Type B pancreatic cell (in vitro differentiated cells): ENCODE measurements around the gene ZNF836. TPM values are rescaled to one million over a fixed set of nuclear protein-coding genes. Genes with fewer than 3 reads are reported as not detected.

Source experiments
- DNase-seq: peaks from one replicate; pipeline ENCODE4 v3.0.0; 2021; ENCODE audit warnings: mixed read lengths; ENCODE audit not compliant: unreplicated experiment; ENCODE audit errors: extremely low spot score
- H3K27ac Mint-ChIP-seq: 2 replicates; pipeline ENCODE4 v1.8.0; 2021; ENCODE audit warnings: mild to moderate bottlenecking, mixed read lengths
- H3K27me3 Mint-ChIP-seq: 2 replicates; pipeline ENCODE4 v1.8.0; 2021; ENCODE audit warnings: mixed read lengths
- H3K36me3 Mint-ChIP-seq: 2 replicates; pipeline ENCODE4 v1.8.0; 2021; ENCODE audit warnings: mixed read lengths
- H3K4me1 Mint-ChIP-seq: one replicate; pipeline ENCODE4 v1.8.0; 2021; ENCODE audit warnings: mixed read lengths; ENCODE audit not compliant: unreplicated experiment
- H3K4me3 Mint-ChIP-seq: 2 replicates; pipeline ENCODE4 v1.8.0; 2021; ENCODE audit warnings: mild to moderate bottlenecking, mixed read lengths
- H3K9me3 Mint-ChIP-seq: 2 replicates; pipeline ENCODE4 v1.8.0; 2021; ENCODE audit warnings: mixed read lengths
- CTCF ChIP-seq: fragments of 200-600 bp; sonication (generic); conservative IDR thresholded peaks from 2 replicates; pipeline ENCODE4 v1.5.0; 2021; ENCODE audit warnings: antibody characterized with exemption, mild to moderate bottlenecking
- long read RNA-seq: library from polyadenylated mRNA; unstranded; transcript quantifications from one replicate; pipeline ENCODE4 v2.0.0, GENCODE V29; 2020
- total RNA-seq: library from RNA; stranded (reverse); gene quantifications from 2 replicates; pipeline ENCODE4 v1.2.1, GENCODE V29; 2021; ENCODE audit warnings: low replicate concordance

ZNF836 gene
- 21.6 and 21.8 TPM in 2 replicates for total RNA-seq
- long read RNA-seq, partial matches to known transcripts = 5 of 10 reads
- long read RNA-seq, other reads (novel, unspliced or antisense) = 4 of 10 reads

DNA sequence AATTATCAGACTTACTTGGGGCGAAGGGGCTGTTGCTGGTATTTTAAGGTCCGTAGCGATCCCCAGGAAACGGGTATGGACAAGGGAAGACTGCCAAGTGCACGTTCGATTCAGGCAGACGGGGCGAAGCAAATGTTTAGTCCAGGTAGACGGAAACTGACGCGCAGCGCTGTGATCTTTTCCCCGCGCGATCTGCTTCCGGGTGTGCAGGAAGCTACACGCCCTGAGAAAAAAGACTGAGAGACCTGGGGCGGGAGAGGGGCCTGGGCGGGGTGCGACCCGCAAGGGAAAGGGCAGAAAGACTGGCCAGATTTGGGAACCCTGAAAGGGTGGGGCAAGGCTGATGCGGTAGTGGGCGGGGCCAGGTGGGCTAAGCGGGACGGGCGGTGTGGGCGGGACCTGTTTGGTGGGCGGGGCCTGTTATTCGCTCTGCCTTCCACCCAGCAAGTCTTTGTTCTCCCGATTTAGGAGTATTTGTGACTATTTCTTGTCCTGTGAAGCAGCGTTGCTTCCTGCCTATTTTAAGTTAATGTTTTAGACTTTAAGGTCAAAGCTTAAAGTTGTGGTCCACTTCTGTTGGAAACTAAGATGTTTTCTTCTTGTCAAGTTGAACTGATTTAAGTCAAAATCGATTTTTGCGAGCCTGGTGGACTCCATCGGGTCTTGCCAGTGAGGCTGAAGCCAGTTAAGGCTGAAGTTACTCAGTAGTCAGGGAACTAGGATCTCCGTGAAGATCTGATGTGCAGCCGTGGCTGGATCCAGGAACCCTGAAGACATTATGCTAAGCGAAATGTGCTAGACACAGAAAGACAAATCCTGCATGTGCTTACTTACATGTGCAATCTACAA, at the start of gene ZNF836:
Gene ZNF836, minus strand, starts transcription at position 301 of the 849 bp plus-strand sequence. CDS start 3,549 bp downstream, outside the sequence.
- DNase-seq = peak; percentile 87
- peak within 1 kb of the TSS; percentile 96 for H3K27ac Mint-ChIP-seq
- peaks cover 14% of the 10 kb centered on the region for H3K4me1 Mint-ChIP-seq
- no peaks in the 10 kb centered on the region for H3K9me3 Mint-ChIP-seq
- peaks cover 30% of the 10 kb centered on the region for H3K36me3 Mint-ChIP-seq
- peak within 1 kb of the TSS; percentile 98 for H3K4me3 Mint-ChIP-seq
- H3K27me3 Mint-ChIP-seq = no peaks in the 10 kb centered on the region
- no peak for TF ChIP-seq CTCF

- DNase-seq = no peak
- Mint-ChIP-seq H3K9me3 (no peaks in the 10 kb centered on the region), H3K27ac (no peak overlapping the region), H3K36me3 (peaks cover 57% of the 10 kb centered on the region), H3K4me3 (no peak overlapping the region), H3K4me1 (no peaks in the 10 kb centered on the region), H3K27me3 (no peaks in the 10 kb centered on the region)
- TF ChIP-seq CTCF = no peak
Observed at GRCh38 chr19:52221031-52221430, 49.6 kb upstream of the ZNF836 start.

- H3K4me3 Mint-ChIP-seq = no peak overlapping the region
- peaks cover 53% of the 10 kb centered on the region for H3K36me3 Mint-ChIP-seq
- no peak for TF ChIP-seq CTCF
- H3K9me3 Mint-ChIP-seq = no peaks in the 10 kb centered on the region
- no peaks in the 10 kb centered on the region for H3K27me3 Mint-ChIP-seq
- H3K27ac Mint-ChIP-seq = no peak overlapping the region
- no peak for DNase-seq
- no peaks in the 10 kb centered on the region for H3K4me1 Mint-ChIP-seq
Observed at GRCh38 chr19:52219611-52220010, 48.2 kb upstream of the ZNF836 start.

DNA sequence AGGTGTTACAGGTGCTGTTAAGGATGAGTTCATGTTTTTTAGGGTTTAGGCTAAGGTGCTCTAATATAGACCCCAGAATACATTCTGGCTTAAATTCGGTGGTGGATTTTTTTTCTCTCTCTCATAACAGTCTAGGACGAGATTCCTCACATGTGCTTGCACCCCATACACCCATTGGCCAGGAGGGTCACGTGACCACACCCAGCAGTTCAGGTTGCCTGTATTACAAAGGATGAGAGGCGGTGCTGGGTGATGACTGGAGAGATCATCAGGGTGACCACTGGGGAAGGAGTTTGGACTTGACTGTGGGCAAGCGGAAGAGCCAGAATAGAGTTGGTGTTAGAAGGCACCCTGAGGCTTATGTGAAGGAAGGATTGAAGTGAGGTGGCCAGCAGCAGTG, 46.2 kb upstream of the ZNF836 start:
- DNase-seq = no peak
- no peak for TF ChIP-seq CTCF
- Mint-ChIP-seq H3K36me3 (peaks cover 49% of the 10 kb centered on the region), H3K27ac (no peak overlapping the region), H3K27me3 (no peaks in the 10 kb centered on the region), H3K4me3 (no peak overlapping the region), H3K4me1 (no peaks in the 10 kb centered on the region), H3K9me3 (no peaks in the 10 kb centered on the region)

GRCh38 chr19:52216401-52216800, 45.0 kb upstream of the ZNF836 start:
- Mint-ChIP-seq H3K4me3 (no peak overlapping the region), H3K9me3 (no peaks in the 10 kb centered on the region), H3K4me1 (no peaks in the 10 kb centered on the region), H3K27ac (no peak overlapping the region), H3K27me3 (no peaks in the 10 kb centered on the region), H3K36me3 (peaks cover 47% of the 10 kb centered on the region)
- TF ChIP-seq CTCF = no peak
- no peak for DNase-seq
